GM19455 (cell line): ENCODE measurements around the gene NUDCD3.
A peak's percentile ranks its signal among the peaks of the same experiment; 100 is the strongest.
"Not testable (repeated sequence)": the region's sequence is repeated elsewhere in the genome, so short reads cannot be mapped to it uniquely, and the experiment has no call there.

ENCODE experiments used
- ATAC-seq: cut with Tn5 transposase; IDR thresholded peaks from one replicate; pipeline ENCODE4 v1.9.1; 2021; ENCODE audit not compliant: unreplicated experiment

Gene NUDCD3

GRCh38 chr7:44449584-44449928 is 40.9 kb downstream of the NUDCD3 start:
- ATAC-seq: no peak

DNA sequence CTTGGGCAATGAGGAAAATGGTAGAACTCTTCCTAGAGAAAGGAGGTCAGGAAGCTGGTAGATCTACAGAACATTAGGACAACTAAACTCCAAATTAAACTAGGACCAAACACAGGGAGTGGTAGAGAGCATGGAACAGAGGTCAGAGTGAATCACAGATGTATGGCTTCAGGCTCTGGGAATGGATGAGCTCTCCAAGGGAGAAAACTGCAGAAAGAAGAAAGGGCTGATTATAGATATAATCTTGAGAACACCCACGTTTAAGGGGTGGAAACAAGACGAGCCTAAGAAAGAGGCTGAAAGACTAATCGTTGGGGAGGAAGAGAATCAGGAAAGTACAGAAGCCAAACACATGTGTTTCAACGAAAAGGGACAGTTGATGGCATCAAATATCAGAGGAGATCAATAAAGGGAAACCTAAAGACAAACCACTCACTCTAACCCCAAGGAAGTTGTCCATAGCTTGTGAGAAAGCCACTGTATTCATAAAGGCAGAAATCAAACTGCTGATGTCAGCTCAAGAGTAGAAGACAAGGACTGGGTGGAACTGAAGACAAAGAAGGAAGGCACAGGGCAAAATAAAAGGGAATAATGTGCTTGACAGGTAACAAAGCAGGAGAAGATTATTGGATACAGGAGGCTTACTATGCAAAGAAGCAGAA is 41.4 kb downstream of the NUDCD3 start:
- no peak for ATAC-seq

GRCh38 chr7:44447874-44448425 is 42.5 kb downstream of the NUDCD3 start:
- ATAC-seq: no peak

GRCh38 chr7:44445986-44446671 is 44.3 kb downstream of the NUDCD3 start:
- no peak for ATAC-seq

- no peak for ATAC-seq
These were observed 49.4 kb downstream of the NUDCD3 start for GRCh38 chr7:44441079-44441478.

DNA sequence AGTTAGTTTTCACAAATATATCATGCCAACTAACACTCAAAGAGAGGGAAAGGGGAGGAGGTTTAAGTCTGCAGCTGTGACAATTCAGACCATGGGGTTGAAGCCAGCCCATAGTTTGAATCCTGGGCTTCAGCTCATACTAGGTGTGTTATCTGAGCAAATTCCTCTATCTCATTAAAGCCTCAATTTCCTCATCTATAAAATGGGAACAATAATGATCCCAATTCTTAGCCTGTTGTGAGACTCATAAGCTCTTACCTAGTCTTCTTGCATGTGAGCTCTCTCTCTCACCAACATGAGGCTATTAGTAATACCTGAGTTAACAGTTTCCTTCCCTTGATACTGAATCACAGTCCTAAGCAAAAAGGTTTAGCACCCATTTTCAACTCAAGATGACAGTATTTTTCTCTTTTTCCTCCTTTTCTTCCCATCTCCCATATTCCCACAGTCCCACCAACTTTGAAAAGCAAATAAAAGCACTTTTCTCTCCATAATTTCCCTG is 49.8 kb downstream of the NUDCD3 start:
- no peak for ATAC-seq

DNA sequence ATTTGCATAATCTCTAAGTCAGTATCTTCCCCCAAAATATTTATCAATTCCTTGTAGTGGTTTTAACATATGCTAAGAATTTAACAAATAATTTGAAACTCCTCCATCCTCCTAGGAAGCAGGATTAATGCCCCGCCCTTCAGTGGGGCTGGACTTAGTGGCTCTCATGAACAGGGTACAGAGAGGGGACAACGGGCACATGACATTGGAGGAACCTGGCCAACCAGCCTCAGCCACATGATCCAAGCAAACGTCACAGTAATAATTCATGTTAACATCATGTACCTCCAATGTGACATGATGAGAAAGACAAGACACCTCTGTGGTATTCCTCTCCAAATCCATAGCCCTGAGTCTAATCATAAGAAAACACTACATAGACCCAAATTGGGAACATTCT is 50.5 kb downstream of the NUDCD3 start:
- ATAC-seq: no peak

DNA sequence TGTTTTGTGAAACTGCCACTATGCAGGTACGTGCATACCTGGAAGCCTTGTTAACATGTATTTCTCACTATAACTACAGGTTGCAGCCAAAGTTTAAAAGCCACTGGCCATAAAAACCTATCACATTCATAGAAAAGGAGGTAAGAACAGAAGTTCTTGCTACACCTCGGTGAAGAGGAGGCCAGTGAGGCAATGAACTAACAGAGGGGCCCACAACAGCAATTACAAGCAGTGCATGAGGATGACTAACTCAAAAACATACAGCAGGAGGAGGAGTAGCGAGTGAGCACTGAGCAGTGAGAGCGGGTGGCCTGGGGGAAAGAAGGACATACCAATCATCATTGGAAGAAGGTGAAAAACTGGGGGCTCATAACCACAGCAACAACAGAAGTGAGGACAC is 51.6 kb downstream of the NUDCD3 start:
- no peak for ATAC-seq

GRCh38 chr7:44434201-44434600 is 56.3 kb downstream of the NUDCD3 start:
- ATAC-seq: no peak

GRCh38 chr7:44433255-44434022 is 57.0 kb downstream of the NUDCD3 start:
- ATAC-seq: no peak

DNA sequence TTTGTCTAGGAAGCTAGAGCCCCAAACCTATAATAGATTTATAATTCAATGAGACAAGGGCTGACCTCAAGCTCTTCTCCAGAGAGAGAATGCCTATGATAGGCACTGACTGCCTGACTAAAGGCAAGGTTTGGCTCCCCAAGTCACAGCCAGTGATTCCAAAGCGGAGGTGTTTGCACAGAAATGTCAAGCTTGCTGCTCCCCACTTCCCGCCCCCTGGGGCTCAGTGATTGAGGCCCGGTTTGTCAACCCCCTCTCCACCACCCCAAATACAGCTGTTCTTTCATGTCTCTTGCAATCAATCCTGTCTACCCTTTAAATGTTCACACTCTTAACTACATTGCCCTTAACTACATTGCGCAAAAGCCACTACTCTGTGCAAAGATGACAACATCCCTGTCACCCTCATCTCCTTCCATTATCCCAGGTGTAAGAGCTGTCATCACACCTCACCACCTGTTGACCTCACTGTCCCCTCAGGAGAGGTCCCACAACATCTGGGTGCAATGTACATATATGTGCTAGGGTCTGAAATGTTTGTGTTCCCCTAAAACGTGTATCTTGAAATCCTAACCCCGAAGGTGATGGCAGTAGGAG is 58.0 kb downstream of the NUDCD3 start:
- ATAC-seq: no peak

GRCh38 chr7:44431091-44431608 is 59.3 kb downstream of the NUDCD3 start:
- peak; percentile 82 for ATAC-seq

- ATAC-seq: no peak
These were observed 60.4 kb downstream of the NUDCD3 start for GRCh38 chr7:44430054-44430453.

- not testable (repeated sequence) for ATAC-seq
These were observed 65.7 kb downstream of the NUDCD3 start for GRCh38 chr7:44424762-44425161.

DNA sequence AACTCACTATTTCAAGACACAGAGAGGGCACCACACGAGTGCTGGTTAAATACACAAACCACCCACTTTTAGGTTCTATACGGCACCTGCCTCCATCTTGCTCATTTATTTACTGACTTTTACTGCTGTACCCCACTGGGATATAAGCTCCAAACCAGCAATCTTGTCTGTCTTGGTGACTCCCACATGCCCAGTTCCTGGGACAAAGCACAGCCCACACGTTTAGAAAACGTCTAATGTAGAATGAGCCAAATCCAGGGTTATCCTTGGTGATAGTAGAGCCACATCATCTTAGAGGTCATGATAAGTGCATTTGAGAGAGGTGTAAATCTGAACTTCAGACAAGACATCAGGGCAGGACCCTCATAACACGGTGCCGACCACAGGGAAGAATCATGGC is 73.5 kb downstream of the NUDCD3 start:
- ATAC-seq: no peak

GRCh38 chr7:44415510-44415909 is 74.9 kb downstream of the NUDCD3 start:
- no peak for ATAC-seq

- no peak for ATAC-seq
These were observed 75.4 kb downstream of the NUDCD3 start for GRCh38 chr7:44415047-44415446.

DNA sequence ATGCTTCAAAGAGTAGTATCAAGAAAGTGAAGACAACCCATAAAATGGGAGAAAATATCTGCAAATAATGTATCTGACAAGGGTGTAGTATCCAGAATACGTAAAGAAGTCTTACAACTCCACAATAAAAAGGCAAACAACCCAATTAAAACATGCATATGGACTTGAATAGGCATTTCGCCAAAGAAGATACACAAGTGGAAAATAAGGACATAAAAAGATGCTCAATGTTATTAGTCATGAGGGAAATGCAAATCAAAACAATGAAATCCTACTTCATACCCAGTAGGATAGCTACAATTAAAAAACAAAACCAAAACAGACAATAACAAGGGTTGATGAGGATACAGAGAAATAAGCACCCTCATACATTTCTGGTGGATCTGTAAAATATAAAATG is 79.2 kb downstream of the NUDCD3 start:
- ATAC-seq: no peak

GRCh38 chr7:44408596-44408995 is 81.9 kb downstream of the NUDCD3 start:
- ATAC-seq: no peak

GRCh38 chr7:44403775-44404174 is 86.7 kb downstream of the NUDCD3 start:
- no peak for ATAC-seq

DNA sequence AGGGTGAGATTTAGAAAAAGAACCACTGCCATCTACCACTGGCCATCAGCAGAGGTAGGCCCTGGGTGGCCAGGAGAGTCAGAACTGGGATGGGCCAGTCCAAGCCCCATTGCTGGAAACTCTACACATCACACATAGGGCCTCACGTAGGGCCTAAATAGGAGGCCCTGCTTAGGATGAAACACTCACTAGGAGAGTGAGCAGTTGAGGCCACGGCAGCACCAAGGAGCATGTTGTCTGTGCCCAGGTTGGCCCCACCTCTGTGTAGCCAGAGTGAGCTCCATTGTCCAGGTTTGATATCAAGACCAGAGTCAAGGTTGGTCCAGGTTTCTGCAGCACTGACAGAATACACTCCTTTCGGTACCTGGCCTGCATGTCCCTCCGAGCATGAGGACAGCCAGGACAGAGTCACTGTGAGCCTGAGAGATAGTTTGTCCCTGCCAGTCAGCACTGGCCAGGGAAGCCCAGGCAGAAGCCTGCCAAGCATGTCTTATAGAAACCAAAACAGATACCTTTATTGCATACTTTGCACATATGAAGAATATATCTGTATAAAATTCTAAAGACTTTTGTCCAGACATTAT is 87.2 kb downstream of the NUDCD3 start:
- ATAC-seq: no peak
